ENCODE results near the gene NASP.
"Not testable (repeated sequence)": the region's sequence is repeated elsewhere in the genome, so short reads cannot be mapped to it uniquely, and the experiment has no call there.

Gene NASP

DNA sequence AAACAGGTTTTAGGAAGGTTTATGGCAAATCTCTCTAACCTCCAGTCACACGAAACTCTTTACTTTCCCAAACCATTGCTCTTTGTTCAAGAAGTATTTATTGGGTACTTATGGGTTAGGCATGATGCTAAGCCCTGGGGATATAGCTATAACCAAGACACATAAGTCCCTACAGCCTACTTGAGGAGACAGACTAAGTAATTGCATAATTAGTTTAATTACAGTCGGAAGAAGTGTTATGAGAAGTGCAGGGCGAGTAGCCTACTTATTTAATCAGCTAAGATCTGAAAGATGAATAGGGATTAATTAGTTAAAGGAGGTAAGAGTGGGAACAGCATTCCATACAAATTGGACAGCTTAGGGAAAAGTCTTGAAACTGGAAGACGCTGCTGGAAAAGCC is 13.2 kb upstream of the NASP start:
- no peak for DNase-seq (ENCODE audit: low read depth)

- DNase-seq (ENCODE audit: low read depth): no peak
Measured at GRCh38 chr1:45573231-45573804, 10.5 kb upstream of the NASP start.

GRCh38 chr1:45574105-45574626 is 9.7 kb upstream of the NASP start:
- no peak for DNase-seq (ENCODE audit: low read depth)

GRCh38 chr1:45583264-45583665 is 576 bp upstream of the NASP start:
- peak; percentile 93 for DNase-seq (ENCODE audit: low read depth)

DNA sequence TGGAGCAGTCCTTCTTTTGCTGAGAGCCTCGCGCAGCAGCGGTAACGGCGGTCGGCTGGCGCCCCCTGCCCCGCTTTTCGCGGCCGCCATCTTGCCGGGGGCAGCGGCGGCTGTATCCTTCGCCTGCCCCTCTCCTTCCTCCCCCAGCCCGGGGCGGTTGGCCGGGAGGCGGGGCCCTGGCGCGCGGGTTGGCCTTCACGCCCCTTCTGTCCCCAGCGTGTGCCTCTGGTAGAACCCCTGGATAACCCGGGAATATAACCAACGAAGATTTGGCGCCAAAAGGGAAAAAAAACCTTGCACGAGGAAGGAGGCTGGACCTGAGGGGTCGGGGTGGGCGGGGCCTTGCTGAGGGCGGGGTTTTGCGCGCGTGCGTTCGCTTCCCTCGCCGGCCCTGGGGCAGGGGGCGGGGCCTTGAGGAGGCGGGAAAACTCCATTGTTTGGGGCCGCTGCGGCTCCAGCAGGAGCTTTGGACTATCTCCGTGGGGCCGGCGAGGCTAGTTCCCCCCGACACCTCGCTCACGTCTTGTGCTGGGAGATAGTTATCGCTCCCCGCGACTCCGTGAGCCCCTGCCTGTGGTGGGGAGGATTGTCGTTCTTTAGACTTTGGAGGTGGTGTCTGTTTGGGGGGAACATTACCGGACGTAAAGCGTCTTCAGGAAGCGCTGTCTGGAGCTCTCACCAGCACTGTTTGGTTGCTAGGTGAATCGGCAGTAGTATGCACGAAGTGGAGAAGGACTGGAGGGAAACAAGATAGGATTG is 689 bp downstream of the NASP start:
- DNase-seq (ENCODE audit: low read depth): peak; percentile 78

DNA sequence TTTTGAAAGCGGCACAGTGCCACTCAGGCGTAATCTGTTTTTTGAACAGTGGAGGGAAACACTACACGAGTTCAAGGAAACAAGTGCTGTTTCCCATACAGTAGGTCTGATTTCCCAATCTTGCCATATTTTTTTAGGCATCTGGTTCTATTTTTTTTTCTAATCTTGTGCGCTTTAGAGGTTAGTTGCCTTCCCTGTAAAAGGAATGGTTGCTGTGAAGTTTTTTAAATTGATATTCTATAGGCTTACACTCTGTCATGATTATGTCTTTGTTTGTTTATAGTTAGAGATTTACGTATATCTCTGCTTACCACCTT is 1.2 kb downstream of the NASP start:
- no peak for DNase-seq (ENCODE audit: low read depth)

DNA sequence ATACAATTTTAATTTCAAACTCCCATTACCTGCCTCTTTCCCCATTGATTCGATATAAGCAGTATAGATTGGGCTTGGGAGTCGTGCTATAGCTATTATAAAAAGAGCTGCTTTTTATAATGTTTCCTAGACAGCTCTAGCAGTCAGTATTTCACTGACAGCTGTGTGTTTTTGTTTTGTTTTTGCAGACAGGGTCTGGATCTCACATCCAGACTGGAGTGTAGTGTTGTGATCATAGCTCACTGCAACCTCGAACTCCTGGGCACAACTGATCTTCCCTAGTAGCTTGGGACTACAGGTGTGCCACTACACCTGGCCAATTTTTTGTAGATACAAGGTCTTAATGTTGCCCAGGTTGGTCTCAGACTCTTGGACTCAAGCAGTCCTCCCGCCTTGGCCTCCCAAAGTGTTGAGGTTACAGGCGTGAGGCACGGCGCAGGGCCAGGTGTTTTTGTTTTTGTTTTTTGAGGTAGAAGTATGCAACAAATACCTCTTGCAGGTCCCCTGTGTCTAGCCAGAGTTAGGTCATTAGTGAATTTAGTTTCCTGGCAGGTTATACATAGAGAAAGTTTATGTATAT is 1.7 kb downstream of the NASP start:
- no peak for DNase-seq (ENCODE audit: low read depth)

- no peak for DNase-seq (ENCODE audit: low read depth)
Measured at GRCh38 chr1:45586769-45587168, 2.9 kb downstream of the NASP start.

- no peak for DNase-seq (ENCODE audit: low read depth)
Measured at GRCh38 chr1:45589861-45590260, 6.0 kb downstream of the NASP start.

DNA sequence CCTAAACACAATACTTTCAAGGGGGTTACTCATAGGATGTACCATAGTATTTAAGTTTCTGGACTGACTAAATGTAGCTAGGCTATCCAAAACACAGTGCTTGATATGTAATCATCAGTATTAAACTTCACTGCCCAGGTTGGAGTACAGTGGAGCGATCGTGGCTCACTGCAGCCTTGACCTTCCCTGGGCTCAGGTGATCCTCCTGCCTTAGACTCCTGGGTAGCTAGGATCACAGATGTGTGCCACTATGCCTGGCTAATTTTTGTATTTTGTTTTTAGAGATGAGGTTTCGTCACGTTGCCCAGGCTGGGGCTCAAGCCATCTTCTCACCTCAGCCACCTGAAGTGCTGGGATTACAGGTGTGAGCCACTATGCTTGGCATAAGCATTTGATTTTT is 10.6 kb downstream of the NASP start:
- DNase-seq (ENCODE audit: low read depth): no peak

GRCh38 chr1:45596765-45597164 is 12.9 kb downstream of the NASP start:
- DNase-seq (ENCODE audit: low read depth): not testable (repeated sequence)

DNA sequence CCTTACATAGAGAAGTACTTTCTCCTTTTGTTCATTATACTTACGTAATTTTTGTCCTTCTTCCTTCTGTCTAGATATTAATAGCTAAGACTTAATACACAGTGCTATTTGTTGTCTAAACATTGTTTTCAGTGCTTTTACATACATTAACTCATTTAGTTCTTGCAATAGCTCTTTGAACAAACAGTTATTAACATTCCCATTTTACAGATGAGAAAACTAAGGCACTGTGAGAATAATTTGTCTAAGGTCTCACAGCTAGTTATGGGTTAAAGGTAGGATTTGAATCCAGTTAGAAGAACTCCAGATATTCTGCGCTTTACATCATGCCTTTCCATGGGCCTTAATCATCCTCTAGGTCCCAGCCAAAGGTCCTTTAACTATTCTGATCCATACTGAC is 20.4 kb downstream of the NASP start:
- no peak for DNase-seq (ENCODE audit: low read depth)

- no peak for DNase-seq (ENCODE audit: low read depth)
Measured at GRCh38 chr1:45607404-45608074, 23.7 kb downstream of the NASP start.

GRCh38 chr1:45608175-45609156 is 24.6 kb downstream of the NASP start:
- no peak for DNase-seq (ENCODE audit: low read depth)

DNA sequence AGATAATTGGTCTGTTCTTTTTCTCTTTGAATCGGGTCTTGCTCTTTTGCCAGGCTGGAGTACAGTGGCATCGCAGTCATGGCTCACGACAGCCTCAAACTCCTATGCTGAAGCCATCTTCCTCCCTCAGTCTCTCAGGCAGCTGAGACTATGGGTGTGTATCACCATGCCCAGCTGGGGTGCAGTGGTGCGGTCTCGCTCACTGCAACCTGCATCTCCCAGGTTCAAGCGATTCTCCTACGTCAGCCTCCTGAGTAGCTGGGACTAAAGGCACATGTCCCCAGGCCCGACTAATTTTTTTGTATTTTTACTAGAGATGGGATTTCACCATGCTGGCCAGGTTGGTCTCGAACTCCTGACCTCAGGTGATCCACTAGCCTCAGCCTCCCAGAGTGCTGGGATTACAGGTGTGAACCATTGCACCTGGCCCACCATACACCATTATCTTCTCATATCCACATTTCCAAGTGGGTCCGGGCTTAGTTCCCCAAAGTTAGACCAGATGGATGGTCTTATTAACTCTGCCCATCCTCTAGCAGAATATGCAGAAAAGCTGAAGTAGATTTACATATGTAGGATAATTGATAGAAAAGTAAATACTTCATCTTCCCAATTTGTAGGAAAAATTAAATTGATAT is 26.9 kb downstream of the NASP start:
- no peak for DNase-seq (ENCODE audit: low read depth)

- no peak for DNase-seq (ENCODE audit: low read depth)
Measured at GRCh38 chr1:45612941-45613579, 29.2 kb downstream of the NASP start.

DNA sequence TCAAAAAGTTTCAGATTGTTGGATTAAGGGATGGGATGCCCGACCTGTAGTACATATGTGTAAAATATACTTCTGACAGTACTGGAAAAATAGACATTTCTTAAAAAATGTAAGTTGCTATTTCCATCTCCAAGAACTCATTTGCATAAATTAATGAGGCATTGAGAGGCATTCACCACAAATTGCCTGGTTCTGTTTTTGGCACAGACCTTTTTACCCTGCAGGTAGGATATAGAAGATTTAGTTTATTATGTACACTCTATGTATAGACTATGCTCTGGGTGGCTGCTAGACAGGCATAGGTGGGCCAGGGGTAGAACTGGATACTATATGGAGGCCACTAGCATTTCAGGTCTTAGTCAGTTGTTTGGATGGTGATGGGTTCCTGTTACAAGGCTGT is 32.0 kb downstream of the NASP start:
- no peak for DNase-seq (ENCODE audit: low read depth)

GRCh38 chr1:45617618-45618017 is 33.8 kb downstream of the NASP start:
- DNase-seq (ENCODE audit: low read depth): no peak

DNA sequence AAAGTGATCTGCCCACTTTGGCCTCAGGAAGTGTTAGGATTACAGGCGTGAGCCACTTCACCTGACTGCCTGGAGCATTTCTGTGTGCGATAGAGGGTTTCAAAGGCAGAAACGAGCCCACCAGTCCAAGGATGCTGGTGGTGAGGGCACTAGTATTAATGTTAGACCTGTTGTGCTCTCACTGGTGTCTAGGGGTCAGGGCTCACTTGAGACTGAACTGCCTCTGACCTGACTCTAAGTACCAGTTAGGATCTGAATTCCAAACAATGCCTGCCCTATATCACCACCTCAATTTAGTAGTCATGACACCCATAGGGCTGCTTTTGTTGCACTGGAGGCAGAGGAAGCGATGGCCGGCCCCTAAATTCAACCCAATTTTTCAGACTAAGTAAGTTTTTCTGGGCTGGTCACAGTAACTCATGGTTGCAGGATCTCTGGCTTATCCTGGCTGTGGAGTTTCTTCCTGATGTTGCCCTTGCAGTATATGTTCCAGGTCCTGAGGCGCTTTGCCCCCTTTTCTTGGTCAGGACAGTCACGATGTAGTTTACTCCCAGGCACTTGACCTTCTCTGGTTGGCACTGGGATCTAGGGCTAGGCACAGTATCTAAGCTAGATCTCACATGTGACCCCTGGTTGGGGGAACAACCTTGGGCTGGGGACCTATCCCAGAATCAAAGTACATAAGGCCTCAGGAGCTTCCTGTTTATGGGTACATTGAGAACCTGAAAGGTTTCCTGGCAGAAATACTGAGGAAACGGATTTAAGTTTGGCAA is 35.5 kb downstream of the NASP start:
- DNase-seq (ENCODE audit: low read depth): no peak

Measured in stimulated activated CD4-positive, alpha-beta T cell treated with anti-CD3 and anti-CD28 coated beads, Interleukin-2, amount 100 ng/mL, for 4 hours (primary cell).